GM18861 (cell line): ENCODE data around the gene ATOH8.
"Not testable (repeated sequence)": the region's sequence is repeated elsewhere in the genome, so short reads cannot be mapped to it uniquely, and the experiment has no call there.

Source experiments
- ATAC-seq: cut with Tn5 transposase; IDR thresholded peaks from one replicate; pipeline ENCODE4 v1.9.1; 2021; ENCODE audit not compliant: unreplicated experiment

ATOH8 gene, protein sequence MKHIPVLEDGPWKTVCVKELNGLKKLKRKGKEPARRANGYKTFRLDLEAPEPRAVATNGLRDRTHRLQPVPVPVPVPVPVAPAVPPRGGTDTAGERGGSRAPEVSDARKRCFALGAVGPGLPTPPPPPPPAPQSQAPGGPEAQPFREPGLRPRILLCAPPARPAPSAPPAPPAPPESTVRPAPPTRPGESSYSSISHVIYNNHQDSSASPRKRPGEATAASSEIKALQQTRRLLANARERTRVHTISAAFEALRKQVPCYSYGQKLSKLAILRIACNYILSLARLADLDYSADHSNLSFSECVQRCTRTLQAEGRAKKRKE

DNA sequence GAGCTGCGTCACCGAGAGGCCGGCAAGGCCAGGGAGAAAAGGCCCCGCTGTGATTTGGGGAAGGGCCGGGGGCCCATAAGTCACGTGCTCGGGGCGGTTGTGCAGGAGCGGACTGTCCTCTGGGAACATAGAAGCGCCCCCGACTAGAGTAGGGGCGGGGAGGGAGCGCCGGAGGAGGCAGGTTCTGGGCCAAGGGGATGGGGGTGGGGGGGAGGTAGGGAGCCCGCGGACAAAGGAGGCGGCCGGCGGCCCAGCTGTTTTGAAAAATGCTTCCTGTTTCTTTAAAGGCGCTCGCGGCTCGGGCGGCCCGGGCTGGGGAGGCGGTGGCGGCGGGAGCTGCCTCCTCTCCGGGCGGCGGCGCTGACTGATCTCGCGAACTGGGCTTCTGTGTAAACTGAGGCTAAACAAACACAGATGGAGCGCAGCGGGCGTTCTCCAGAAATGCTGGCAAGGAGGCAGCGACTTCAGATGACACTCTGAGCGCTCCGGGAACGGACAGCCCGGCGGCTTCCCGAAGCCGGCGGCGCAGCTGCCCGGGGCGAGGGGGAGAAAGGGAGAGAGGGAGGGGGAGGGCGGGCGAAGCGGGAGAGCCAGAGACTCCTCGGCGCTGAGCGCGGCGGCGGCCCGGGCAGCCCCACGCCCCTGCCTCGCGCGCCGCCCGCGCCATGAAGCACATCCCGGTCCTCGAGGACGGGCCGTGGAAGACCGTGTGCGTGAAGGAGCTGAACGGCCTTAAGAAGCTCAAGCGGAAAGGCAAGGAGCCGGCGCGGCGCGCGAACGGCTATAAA is at the start of gene ATOH8:
Gene ATOH8 (plus strand): TSS at position 467 of the 788 bp plus-strand sequence. CDS start 199 bp downstream, at position 666.
- no peak for ATAC-seq

DNA sequence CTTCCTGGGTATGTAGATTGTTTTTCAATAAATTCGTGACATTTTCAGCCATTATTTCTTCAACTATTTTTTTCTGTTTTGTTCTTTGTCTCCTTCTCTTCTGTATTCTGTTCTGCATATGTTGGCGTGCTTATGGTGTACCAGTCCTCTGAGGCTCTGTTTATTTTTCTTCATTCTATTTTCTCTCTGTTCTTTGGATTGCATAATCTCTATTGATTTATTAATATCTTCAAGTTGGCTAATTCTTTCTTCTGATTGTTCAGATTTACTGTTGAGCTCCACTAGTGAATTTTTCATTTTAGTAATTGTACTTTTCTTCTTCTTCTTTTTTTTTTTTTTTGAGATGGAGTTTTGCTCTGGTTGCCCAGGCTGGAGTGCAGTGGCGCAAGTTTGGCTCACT is 49.8 kb upstream of the ATOH8 start:
- no peak for ATAC-seq

DNA sequence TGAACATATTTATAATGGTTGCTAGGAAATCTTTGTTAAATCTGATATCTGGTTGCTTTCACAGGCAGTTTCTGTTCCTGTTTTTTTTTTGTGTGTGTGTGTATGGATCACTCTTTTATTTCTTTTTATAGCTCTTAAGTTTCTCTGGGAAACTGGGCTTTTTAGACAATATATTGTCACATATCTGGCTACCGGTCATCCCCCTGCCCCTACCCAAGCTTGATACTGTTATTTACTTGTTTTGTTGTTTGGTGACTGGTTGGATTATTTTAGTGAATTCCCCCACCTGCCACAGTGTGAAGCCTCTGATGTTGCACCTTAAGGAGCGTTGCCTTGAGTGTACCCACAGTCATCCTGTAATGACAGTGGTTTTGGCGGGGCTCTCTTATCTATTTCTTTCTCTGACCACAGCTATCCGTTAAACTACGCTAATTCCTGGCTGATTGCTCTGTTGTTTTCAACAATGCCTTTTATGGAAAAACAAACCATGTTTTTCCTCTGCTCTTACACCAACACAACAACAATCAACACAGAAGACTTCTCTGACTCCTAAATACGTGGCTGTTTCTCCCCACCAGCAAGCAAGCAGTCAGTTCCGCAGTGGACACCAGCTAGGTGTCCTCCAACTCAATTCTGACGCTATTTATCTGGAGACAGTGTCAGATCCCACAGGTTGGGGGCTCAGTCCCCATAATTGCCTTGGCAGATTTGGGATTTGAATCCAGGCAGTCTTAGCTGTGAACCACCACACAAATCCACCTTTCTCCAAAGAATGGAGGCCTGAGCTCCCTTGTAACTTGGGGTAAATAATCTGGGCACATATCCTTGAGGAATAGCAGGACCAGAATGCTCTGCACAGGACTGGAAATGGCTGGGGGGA is 48.8 kb upstream of the ATOH8 start:
- peak; percentile 46 for ATAC-seq

DNA sequence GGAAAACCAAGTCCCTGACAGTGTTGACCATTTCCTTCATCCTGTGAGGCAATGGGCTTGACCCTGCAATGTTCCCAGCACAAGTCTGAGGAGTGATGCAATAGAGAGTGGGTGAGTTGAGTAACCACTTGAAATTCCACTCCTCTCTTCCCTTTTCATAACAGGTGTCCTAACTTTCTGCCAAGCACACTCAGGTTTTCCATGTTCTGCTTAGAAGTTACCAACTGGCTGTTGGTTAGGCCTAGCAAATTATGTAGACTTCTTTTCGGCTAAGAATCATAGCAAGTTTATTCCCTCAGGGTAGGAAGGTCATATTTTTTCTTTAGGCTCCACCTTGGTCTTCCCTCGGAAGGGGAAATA is 48.1 kb upstream of the ATOH8 start:
- no peak for ATAC-seq

DNA sequence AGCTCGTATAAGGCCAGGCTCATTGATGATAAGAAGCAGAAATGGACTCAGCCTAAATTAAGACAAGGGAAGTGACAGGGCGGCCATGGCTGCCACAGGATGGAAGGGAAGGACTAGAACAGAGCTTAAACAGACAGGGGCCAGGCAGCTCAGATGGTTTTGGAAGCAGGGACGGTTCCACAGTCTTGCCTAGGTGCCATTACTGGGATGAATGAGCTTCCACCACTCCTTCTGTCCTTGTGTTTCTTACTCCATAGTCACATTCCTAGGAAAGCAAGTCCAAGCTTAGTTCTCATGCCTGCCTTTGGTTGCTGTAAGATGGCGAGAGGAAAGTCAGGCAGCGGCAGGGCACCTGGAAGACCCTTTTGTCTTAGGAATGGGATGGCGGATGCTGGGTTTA is 47.7 kb upstream of the ATOH8 start:
- ATAC-seq: no peak

DNA sequence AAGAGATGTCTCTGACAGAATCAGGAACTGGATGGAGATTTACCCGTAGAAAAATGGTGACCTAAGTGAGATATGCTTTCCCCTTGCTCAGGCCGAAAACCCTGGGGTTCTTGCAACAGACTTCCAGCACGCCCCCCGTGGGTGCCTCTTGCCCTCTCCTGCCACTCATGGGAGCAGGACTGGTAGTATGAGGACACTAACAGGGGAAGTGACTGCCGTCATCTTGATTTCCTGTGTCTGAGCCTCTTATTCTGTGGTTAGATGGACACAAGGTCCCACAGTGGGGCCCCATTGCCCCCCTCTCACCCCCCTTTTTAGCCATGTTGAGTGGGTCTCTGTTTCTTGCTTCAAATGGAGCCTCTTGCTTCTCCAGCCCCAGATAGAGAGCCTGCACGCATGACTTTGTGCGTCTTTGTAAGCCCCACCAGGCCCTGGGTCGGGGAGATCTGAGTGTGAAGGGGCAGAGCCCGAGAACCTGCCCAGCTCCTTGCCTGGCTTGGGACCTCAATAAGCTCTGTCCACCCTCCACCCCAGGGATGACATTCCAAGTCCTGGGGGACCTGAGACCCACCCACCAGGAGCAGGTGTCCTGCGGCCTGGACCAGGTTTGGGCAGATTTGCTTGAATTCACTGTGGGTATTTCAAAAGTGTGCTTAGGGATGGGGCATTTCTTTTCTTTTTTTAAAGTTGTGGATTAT is 47.0 kb upstream of the ATOH8 start:
- no peak for ATAC-seq

DNA sequence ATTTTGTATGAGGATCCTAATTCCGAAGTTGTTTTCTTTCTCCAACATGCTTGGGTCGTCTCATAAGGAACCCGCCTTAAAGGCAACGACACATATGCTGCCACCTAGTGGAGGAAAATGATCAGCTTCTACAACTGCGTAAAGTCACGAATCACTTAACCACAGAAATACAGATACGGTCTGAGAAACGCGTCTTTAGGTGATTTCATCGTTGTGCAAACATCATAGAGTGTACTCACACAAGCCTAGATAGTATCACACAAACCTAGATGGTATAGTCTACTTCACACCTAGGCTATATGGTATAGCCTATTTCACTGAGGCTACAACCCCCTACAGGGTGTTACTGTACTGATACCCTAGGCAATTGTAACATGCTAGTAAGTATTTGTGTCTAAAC is 46.5 kb upstream of the ATOH8 start:
- peak; percentile 65 for ATAC-seq

DNA sequence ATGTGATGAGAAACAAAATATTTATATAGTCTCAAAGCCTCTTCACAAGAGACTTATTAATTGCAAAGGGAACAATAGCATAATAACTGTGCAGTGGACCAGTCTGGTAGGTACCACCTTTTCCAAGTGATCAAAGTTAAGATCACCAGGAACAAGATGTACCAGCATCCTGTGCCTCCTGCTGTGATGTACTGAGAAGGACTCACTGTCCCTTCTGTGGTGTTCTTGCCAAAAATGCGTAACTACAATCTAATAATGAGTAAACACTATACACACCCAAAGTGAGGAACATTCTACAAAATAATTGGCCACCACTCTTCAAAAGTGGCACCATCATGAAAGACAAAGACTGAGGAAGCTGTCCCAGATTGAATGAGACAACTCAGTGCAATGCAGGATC is 45.1 kb upstream of the ATOH8 start:
- ATAC-seq: no peak

DNA sequence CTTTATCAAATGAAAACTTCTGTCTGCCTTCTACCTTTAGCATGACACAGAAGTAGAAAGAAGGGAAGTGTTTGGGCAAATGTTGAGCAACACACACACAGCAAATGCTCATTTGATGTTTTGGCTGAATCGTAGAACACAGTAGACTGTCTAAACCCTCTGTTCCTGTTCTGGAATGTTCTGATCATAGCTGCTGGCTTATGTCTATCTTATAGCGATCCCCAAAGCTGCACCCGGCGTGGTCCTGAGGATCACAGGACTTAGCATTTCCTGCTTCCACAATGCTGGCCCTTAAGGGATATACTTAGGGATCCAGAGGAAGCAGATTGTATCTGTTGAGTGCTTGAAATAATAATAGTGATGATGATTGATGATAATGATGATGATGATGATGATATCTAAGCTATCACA is 44.4 kb upstream of the ATOH8 start:
- ATAC-seq: no peak

DNA sequence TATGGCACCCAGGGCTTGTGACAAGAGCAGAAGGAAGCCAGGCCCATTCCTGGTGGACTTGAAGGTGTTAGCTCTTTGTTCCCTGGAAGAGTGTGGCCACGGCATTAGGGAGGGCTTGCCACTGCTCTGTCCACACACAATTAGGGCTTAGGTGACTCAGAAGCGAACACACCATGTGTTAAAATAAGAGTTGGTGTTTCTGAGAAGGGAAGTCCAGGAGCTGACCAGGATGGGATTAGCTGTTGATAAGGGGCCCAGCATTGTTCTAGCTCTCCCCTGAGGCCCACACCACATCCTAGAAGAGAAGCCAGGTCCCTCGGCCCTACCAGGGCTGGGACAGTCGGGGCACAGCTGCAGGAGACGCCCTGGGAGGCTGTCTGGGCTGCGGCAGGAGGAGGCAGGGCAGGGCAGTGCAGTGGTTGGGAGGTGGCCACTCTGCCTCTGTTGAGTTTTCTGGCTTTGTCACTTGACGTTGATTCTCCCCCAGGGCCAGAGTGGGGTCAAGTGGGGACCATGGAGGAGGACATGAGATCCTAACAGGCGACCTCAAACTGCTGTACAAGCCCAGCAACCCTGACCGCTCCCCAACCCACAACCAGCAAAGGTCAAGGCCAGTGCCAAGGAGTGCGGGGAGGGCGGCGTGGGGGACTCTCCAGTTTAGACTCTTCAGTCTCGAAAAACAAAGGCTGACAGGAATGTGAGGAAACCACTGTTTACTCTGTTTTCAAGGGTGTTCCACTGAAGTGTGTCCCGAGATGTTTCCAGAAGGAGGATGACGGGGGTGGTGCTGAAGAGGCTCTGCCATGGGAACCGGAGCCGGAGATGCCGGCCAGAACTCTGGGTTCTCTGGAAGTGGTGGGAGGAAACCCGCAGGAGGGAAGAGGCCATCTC is 42.9 kb upstream of the ATOH8 start:
- ATAC-seq: no peak

DNA sequence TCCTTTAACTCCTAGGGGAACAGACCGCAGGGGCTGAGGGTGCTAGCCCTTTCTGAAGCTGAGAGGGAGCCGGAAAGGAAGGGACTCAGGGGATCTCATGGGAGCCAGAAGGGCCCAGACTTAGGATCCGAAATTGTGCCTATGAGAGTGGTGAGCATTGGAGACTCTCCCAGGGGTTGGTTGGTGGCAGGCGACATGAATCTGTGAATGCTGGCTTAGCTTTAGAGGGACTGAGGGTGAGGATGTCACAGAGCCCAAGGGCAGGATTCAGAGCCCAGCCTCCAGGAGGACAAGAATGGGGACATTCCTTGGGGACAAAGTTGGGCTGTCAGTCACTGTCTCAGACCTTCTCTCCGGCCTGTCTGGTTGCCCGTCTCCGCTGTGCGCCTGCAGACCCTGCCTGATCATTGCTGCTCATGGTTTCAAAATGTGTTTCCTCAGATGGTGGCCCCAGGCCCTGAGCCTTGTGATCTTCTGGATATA is 42.2 kb upstream of the ATOH8 start:
- ATAC-seq: no peak

DNA sequence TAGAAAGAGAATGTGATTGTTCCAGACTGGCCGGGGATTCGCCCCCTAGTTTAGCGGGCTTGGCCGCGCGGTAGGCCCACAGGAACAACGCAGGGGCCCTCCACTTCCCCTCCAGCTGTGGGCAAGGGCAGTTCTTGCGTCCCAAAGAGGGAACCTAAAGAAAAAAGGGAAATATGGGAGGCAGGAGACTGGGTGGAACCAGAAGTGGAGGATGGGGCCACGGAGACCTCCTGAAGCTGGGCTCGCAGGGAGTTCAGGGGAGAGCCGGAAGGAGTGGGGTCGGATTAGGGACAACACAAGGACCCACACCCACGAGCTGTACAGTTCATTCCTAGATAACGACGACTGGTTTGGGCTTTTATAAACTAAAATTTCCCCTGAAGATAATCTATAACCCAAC is 41.5 kb upstream of the ATOH8 start:
- no peak for ATAC-seq

DNA sequence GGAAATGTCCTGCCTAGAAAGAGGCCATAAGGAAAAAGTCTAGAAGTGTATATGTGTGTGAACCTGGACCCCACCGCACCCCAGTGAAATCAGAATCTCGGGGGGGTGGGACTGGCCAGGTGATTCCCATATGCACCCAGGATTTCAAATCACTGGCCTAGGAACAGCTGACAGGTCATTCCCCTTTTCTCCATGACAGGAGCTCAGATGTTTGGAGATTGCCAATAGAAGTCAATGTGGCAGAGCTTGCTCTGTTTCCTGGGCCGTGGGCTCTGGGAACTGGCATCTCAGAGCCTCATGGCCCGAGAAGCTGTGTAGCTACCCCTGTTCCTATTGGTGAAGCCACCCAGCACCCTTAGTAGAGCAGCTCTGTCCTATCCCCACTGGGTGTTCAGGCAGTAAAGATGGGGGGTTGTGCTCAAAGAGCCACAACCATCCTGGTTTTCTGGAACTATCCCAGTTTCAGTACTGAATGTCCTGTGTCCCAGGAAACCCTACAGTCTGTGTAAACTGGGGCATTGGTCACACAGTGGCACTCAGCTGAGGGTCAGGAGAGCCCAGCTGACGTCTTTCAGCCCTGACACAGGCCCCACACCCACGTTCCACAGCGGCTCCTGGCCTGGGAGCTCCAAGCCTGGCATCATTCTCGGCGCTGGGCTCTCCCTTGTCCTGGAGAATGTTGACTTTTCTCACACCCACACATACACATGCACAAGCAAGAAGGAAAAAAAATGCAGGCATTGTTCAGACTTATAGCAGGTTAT is 40.8 kb upstream of the ATOH8 start:
- ATAC-seq: no peak

DNA sequence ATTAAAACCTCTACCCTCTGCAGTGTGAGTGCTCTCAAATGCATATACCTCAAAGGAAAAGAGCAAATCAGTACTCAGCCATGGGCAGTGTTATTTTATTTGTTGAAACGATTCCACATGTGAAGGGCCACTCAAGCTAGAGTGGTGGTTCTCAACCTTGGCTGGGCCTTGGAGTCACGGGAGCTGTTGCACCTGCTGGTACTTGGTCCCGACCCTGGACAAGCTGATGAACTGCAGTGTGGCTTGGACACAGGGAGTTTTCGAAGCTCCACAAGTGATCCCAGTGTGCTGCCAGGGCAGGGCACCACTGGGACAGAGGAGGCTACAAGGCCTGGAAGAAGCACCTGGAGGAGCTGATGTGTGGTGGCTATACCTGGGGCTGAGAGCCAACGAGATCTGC is 40.0 kb upstream of the ATOH8 start:
- no peak for ATAC-seq

DNA sequence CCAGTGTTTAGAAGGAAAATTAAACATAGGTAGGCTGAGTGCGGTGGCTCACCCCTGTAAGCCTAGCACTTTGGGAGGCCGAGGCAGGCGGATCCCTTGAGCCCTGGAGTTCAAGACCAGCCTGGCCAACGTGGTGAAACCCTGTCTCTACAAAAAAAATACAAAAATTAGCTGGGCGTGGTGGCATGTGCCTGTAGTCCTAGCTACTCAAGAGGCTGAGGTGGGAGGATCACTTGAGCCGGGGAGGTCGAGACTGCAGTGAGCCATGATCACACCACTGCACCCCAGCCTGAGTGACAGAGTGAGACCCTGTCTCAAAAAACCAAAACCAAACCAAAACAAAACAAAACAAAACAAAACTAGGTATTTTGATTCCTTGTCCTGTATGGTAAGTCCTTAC is 39.4 kb upstream of the ATOH8 start:
- ATAC-seq: not testable (repeated sequence)

DNA sequence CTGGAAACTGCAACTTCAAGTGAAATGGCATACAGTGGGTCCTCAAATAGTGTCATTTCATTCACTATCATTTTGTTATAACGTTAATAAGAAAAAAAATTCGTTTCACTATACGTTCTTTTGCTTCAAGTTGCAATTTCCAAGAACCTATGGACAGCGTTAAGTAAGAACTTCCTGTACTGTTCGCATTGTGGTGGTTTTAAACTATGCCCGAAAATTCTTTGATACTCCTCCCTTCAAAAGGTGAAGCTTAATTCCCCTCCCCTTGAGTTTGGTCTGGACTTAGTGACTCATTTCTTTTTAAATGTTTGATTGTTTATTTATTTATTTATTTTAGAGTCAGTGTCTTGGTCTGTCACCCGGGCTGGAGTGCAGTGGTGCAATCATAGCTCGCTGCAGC is 39.0 kb upstream of the ATOH8 start:
- no peak for ATAC-seq

DNA sequence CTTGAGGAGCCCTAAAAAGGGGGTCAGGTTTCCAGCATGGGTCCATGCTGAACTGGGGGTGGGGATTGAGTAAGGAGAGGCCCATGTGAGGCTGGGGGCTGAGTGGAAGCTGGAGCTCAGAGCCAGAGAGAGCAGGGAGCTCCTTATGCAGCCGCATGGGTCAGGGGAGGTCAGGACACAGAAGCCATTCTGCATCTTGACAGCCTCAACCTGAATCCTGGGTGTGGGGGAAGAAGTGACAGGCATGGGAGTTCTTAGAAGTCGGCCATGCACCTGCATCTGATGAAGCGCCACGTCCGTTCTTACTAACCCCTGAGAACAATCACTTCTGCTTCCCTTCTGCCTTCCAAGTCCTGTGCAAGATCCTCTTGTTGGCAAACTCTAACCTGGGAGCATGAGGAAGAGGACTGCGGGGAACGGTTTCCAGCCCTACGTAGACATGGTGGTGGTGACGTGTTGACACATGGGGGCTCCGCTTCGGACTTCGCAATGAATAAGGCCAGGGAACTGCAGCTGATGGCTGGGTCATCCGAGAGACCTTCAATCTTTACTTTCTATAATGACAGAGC is 37.4 kb upstream of the ATOH8 start:
- ATAC-seq: no peak

DNA sequence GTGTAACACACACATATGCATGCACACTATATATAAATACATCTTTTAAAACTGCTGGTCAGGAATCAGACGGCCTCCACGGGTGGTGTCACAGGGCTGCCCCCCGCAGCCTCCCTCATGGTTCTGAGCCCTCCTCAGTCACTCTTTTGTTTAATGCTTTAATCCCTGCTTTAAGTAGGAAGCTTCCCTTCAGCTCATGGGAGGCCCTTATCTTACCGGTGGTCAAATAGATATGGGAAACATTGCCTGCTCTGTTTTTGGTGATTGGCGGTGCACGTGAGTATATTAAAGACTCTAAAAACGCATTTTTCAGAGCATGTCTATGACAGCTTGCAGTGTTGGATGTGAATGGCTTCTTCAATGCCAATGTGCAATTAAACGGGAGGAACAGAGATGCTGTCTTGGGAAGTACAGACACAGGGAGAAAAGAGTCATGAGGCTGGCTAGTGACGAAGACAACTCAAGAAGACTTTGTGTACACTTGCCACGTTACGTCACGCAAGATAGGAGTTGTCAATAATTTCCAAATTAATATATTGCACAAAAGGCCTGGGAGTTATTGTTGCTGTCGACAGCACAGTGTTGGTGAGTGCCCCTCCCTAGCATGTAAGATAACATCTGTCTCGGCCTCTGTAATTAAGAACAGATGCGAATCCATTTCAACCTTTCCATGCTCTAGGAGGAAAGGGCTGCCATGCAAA is 36.3 kb upstream of the ATOH8 start:
- no peak for ATAC-seq
